ENCODE results near the gene FBXO2.
"Not testable (repeated sequence)": the region's sequence is repeated elsewhere in the genome, so short reads cannot be mapped to it uniquely, and the experiment has no call there.

The FBXO2 gene

GRCh38 chr1:11652203-11652780 lies 1.9 kb downstream of the FBXO2 start:
- no peak for DNase-seq

- no peak for DNase-seq
These were observed 3.2 kb downstream of the FBXO2 start for GRCh38 chr1:11651017-11651416.

GRCh38 chr1:11650331-11650991 lies 3.8 kb downstream of the FBXO2 start:
- DNase-seq, result peak; percentile 74

- DNase-seq, result no peak
These were observed 4.5 kb downstream of the FBXO2 start for GRCh38 chr1:11649624-11650330.

- DNase-seq, result no peak
These were observed 5.0 kb downstream of the FBXO2 start for GRCh38 chr1:11649237-11649623.

- no peak for DNase-seq
These were observed 5.5 kb downstream of the FBXO2 start for GRCh38 chr1:11648732-11649158.

GRCh38 chr1:11648039-11648438 lies 6.2 kb downstream of the FBXO2 start:
- no peak for DNase-seq

- DNase-seq, result no peak
These were observed 6.9 kb downstream of the FBXO2 start for GRCh38 chr1:11647333-11647732.

GRCh38 chr1:11646317-11646716 lies 7.9 kb downstream of the FBXO2 start:
- DNase-seq, result no peak

- DNase-seq, result peak; percentile 32
These were observed 8.5 kb downstream of the FBXO2 start for GRCh38 chr1:11645670-11646265.

GRCh38 chr1:11645270-11645669 lies 9.0 kb downstream of the FBXO2 start:
- no peak for DNase-seq

- DNase-seq, result no peak
These were observed 10.4 kb downstream of the FBXO2 start for GRCh38 chr1:11643782-11644181.

- not testable (repeated sequence) for DNase-seq
These were observed 11.7 kb downstream of the FBXO2 start for GRCh38 chr1:11642418-11643017.

GRCh38 chr1:11641776-11642305 lies 12.4 kb downstream of the FBXO2 start:
- DNase-seq, result no peak

GRCh38 chr1:11640944-11641343 lies 13.3 kb downstream of the FBXO2 start:
- no peak for DNase-seq

GRCh38 chr1:11640101-11640500 lies 14.1 kb downstream of the FBXO2 start:
- DNase-seq, result no peak

- DNase-seq, result no peak
These were observed 14.9 kb downstream of the FBXO2 start for GRCh38 chr1:11639372-11639771.

GRCh38 chr1:11638121-11638520 lies 16.1 kb downstream of the FBXO2 start:
- DNase-seq, result no peak

- DNase-seq, result no peak
These were observed 19.6 kb downstream of the FBXO2 start for GRCh38 chr1:11634365-11635192.

GRCh38 chr1:11629184-11630016 lies 24.8 kb downstream of the FBXO2 start:
- peak; percentile 42 for DNase-seq

GRCh38 chr1:11628767-11629166 lies 25.5 kb downstream of the FBXO2 start:
- no peak for DNase-seq

Measured in DMS 273 treated with DMSO at 0.1 percent for 48 hours (cell line).